ENCODE results near the gene WNT8A. TPM values are rescaled to one million over a fixed set of nuclear protein-coding genes. Genes with fewer than 3 reads are reported as not detected.

The WNT8A gene
- total and polyA plus RNA-seq, 2 experiments from 2014 or later, result not detected

DNA sequence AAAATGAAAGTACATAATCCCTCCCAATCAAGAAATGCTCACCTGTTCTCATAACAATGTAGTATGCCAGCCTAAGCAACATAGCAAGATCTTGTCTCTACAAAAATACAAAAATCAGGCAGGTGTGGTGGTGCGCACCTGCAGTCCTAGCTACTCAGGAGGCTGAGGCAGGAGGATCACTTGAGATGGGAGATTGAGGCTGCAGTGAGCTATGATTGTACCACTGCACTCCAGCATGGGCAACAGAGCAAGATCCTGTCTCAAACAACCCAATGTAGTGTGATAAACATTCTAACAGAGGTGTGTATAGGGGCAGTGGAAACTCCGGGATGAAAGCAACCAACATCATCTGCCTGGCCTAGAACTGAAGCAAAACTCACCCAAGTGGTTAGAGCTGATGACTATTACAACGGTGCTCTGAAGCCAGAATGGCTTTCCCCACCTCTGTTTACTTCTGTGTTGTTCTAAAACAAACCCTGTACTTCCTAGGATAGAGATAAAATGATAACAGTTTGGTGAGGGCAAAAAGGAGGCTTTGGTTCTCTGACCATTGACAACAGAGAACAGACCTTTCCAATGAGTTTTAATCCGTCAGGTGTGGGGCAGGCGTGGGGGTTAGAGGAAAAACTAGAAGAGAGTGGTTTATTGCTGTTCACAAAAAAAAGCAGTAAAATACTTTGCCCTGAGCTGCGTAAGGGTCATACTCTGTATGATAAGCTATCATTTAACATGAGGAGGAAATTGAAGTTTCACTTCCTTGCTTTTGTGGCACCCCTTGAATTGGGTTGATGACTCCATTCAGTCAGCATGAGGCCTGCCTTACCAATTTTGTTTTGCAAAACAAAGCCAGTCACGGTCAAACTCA, 18.9 kb downstream of the WNT8A start:
- Histone ChIP-seq H3K36me3 (replicated peaks; ENCODE audit: insufficient read depth, low read depth) (no peaks in the 10 kb centered on the region), H3K9me3 (ENCODE audit: low read depth) (no peaks in the 10 kb centered on the region), H3K4me2 (no peak overlapping the region), H3K4me1 (ENCODE audit: insufficient read depth) (no peaks in the 10 kb centered on the region), H3K27ac (no peak overlapping the region), H3K4me3 (no peak overlapping the region), H2AFZ (no peak overlapping the region), H3K9me2 (replicated peaks; ENCODE audit: insufficient read depth) (no peaks in the 10 kb centered on the region), H3K79me2 (no peaks in the 10 kb centered on the region), H3K27me3 (no peaks in the 10 kb centered on the region), H4K20me1 (ENCODE audit: insufficient read depth, poor library complexity, severe bottlenecking) (no peaks in the 10 kb centered on the region)
- DNase-seq (ENCODE audit: low spot score), result no peak
- 49% methylated on average over 7 of the region's 7 CpGs for WGBS (ENCODE audit: low lambda C conversion rate, missing lambda C conversion rate)
- TF ChIP-seq EZH2phosphoT487 (IDR thresholded peaks at IDR 0.05; ENCODE audit: low read depth, severe bottlenecking, unreplicated experiment), result no peak
- no peak for TF ChIP-seq EZH2 (IDR thresholded peaks at IDR 0.05; ENCODE audit: borderline replicate concordance)
- TF ChIP-seq, protein P1, sequence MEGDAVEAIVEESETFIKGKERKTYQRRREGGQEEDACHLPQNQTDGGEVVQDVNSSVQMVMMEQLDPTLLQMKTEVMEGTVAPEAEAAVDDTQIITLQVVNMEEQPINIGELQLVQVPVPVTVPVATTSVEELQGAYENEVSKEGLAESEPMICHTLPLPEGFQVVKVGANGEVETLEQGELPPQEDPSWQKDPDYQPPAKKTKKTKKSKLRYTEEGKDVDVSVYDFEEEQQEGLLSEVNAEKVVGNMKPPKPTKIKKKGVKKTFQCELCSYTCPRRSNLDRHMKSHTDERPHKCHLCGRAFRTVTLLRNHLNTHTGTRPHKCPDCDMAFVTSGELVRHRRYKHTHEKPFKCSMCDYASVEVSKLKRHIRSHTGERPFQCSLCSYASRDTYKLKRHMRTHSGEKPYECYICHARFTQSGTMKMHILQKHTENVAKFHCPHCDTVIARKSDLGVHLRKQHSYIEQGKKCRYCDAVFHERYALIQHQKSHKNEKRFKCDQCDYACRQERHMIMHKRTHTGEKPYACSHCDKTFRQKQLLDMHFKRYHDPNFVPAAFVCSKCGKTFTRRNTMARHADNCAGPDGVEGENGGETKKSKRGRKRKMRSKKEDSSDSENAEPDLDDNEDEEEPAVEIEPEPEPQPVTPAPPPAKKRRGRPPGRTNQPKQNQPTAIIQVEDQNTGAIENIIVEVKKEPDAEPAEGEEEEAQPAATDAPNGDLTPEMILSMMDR (IDR thresholded peaks at IDR 0.05; ENCODE audit: poor library complexity), result no peak

GRCh38 chr5:138103319-138103637, 19.4 kb downstream of the WNT8A start:
- Histone ChIP-seq H3K79me2 (no peaks in the 10 kb centered on the region), H3K27ac (no peak overlapping the region), H3K4me3 (no peak overlapping the region), H3K9me3 (ENCODE audit: low read depth) (no peaks in the 10 kb centered on the region), H3K36me3 (replicated peaks; ENCODE audit: insufficient read depth, low read depth) (no peaks in the 10 kb centered on the region), H3K4me2 (no peak overlapping the region), H4K20me1 (ENCODE audit: insufficient read depth, poor library complexity, severe bottlenecking) (no peaks in the 10 kb centered on the region), H3K27me3 (no peaks in the 10 kb centered on the region), H3K9me2 (replicated peaks; ENCODE audit: insufficient read depth) (no peaks in the 10 kb centered on the region), H3K4me1 (ENCODE audit: insufficient read depth) (no peaks in the 10 kb centered on the region), H2AFZ (no peak overlapping the region)
- WGBS (ENCODE audit: low lambda C conversion rate, missing lambda C conversion rate), result 6% methylated on average over 3 of the region's 3 CpGs
- TF ChIP-seq EZH2 (IDR thresholded peaks at IDR 0.05; ENCODE audit: borderline replicate concordance) (no peak), EZH2phosphoT487 (IDR thresholded peaks at IDR 0.05; ENCODE audit: low read depth, severe bottlenecking, unreplicated experiment) (no peak)
- TF ChIP-seq, protein P1 (IDR thresholded peaks at IDR 0.05; ENCODE audit: poor library complexity), result no peak
- DNase-seq (ENCODE audit: low spot score), result no peak

GRCh38 chr5:138105709-138106108, 21.9 kb downstream of the WNT8A start:
- WGBS (ENCODE audit: low lambda C conversion rate, missing lambda C conversion rate), result 97% methylated on average over 6 of the region's 6 CpGs
- TF ChIP-seq, protein P1 (IDR thresholded peaks at IDR 0.05; ENCODE audit: poor library complexity), result no peak
- TF ChIP-seq EZH2 (IDR thresholded peaks at IDR 0.05; ENCODE audit: borderline replicate concordance) (no peak), EZH2phosphoT487 (IDR thresholded peaks at IDR 0.05; ENCODE audit: low read depth, severe bottlenecking, unreplicated experiment) (no peak)
- no peak for DNase-seq (ENCODE audit: low spot score)
- Histone ChIP-seq H2AFZ (no peak overlapping the region), H3K27ac (no peak overlapping the region), H3K4me2 (no peak overlapping the region), H3K4me1 (ENCODE audit: insufficient read depth) (no peaks in the 10 kb centered on the region), H3K27me3 (peaks cover 10% of the 10 kb centered on the region), H3K9me2 (replicated peaks; ENCODE audit: insufficient read depth) (no peaks in the 10 kb centered on the region), H3K4me3 (no peak overlapping the region), H3K36me3 (replicated peaks; ENCODE audit: insufficient read depth, low read depth) (no peaks in the 10 kb centered on the region), H4K20me1 (ENCODE audit: insufficient read depth, poor library complexity, severe bottlenecking) (no peaks in the 10 kb centered on the region), H3K79me2 (no peaks in the 10 kb centered on the region), H3K9me3 (ENCODE audit: low read depth) (no peaks in the 10 kb centered on the region)
